HG03460 (cell line): ENCODE results near the gene SUPT5H.

Experiments
- ATAC-seq: cut with Tn5 transposase; IDR thresholded peaks from one replicate; pipeline ENCODE4 v1.9.1; 2021; ENCODE audit not compliant: unreplicated experiment

Gene SUPT5H

DNA sequence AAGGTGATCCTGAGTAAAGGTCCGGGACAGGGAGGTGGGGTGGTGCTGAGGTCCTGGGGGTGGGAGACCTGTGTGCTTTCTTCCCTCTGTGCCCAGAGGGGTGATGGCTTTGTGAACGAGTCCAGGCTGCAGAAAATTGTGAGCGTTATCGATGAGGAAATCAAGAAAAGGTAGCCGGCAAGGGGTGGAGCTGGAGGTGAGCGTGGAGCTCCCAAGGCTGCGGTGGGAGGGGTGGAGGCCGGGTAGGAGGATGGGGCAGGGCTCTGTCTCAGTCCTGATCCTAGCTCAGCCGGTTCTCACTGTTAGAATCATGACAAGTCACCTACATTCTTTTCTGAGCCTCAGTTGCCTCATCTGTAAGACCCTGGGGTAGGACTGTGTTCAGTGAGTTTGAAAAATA, 73.6 kb downstream of the SUPT5H start:
- no peak for ATAC-seq

GRCh38 chr19:39520541-39521484, 75.4 kb downstream of the SUPT5H start:
- ATAC-seq: no peak

GRCh38 chr19:39524495-39524894, 79.1 kb downstream of the SUPT5H start:
- ATAC-seq: no peak

GRCh38 chr19:39525205-39525604, 79.8 kb downstream of the SUPT5H start:
- no peak for ATAC-seq
